Gastroesophageal sphincter (tissue), 4 donors: ENCODE data around the gene SUGCT. TPM values are rescaled to one million over a fixed set of nuclear protein-coding genes. Genes with fewer than 3 reads are reported as not detected.
A peak's percentile ranks its signal among the peaks of the same experiment; 100 is the strongest.

Source experiments
- ATAC-seq: fragments of 150-250 bp; one replicate; pipeline ENCODE4 v1.9.1; 2016; ENCODE audit warnings: mild to moderate bottlenecking, moderate library complexity
- H3K27ac ChIP-seq, 4 donors: fragments of 200-600 bp; sonication (generic) in 3 of 4; 1 replicate in 3 of 4; 2 replicates in 1 of 4; pipeline ENCODE4 v1.5.1; 2016 to 2019
- H3K27me3 ChIP-seq: fragments of 200-600 bp; sonication (generic); one replicate; pipeline ENCODE4 v1.5.1; 2019
- H3K36me3 ChIP-seq, 2 donors: fragments of 200-600 bp; sonication (generic); one replicate each; pipeline ENCODE4 v1.5.1; 2019; ENCODE audit warnings: control low read depth in 1 of 2
- H3K4me1 ChIP-seq, 3 donors: fragments of 200-600 bp; sonication (generic); 1 replicate in 2 of 3; 2 replicates in 1 of 3; pipeline ENCODE4 v1.5.1; 2016 to 2019; ENCODE audit warnings: control low read depth in 2 of 3
- H3K4me3 ChIP-seq, 2 donors: fragments of 200-600 bp; sonication (generic); one replicate each; pipeline ENCODE4 v1.5.1; 2019; ENCODE audit warnings: mild to moderate bottlenecking in 1 of 2, moderate library complexity in 1 of 2
- H3K9me3 ChIP-seq, 3 donors: fragments of 200-600 bp; sonication (generic); one replicate each; pipeline ENCODE4 v1.5.1; 2017 to 2019; ENCODE audit warnings: control low read depth in 2 of 3
- EP300 ChIP-seq: sonication (generic); formaldehyde crosslinking; IDR thresholded peaks from one replicate; pipeline ENCODE4 v1.6.1; 2017; ENCODE audit warnings: antibody characterized with exemption, mild to moderate bottlenecking
- POLR2A ChIP-seq, 2 donors: fragments of 450-650 bp; IDR thresholded peaks; one replicate each; pipeline ENCODE4 v1.6.1; 2017; ENCODE audit warnings: antibody characterized with exemption in 2 of 2, mild to moderate bottlenecking in 2 of 2, moderate library complexity in 1 of 2
- POLR2AphosphoS5 ChIP-seq: sonication (generic); formaldehyde crosslinking; IDR thresholded peaks from one replicate; pipeline ENCODE4 v1.6.1; 2017; ENCODE audit warnings: antibody characterized with exemption
- WGBS, 2 donors: methylation state at CpG; one replicate each; pipeline ENCODE4 v1.1.5; 2018; ENCODE audit warnings: low coverage in 1 of 2; 5-methylcytosine and 5-hydroxymethylcytosine counted together
- total RNA-seq, 4 donors: library from RNA; depleted of rRNA; stranded (reverse); fragments of >200 nt; gene quantifications; one replicate each; pipeline ENCODE4 v1.1.0, GENCODE V29; 2016
- TF ChIP-seq, protein P1 (sequence below), 4 experiments: fragments of 200-600 bp in 2 of 4; fragments of 450-650 bp in 2 of 4; sonication (generic) in 1 of 4; IDR thresholded peaks; one replicate each; pipeline ENCODE4 v1.5.1; 2017 to 2019; ENCODE audit warnings: antibody characterized with exemption in 4 of 4, mild to moderate bottlenecking in 2 of 4, moderate library complexity in 2 of 4

SUGCT gene
- total RNA-seq, 4 donors from 2014 or later: 1.2 to 17.3 (median 10.8) TPM

DNA sequence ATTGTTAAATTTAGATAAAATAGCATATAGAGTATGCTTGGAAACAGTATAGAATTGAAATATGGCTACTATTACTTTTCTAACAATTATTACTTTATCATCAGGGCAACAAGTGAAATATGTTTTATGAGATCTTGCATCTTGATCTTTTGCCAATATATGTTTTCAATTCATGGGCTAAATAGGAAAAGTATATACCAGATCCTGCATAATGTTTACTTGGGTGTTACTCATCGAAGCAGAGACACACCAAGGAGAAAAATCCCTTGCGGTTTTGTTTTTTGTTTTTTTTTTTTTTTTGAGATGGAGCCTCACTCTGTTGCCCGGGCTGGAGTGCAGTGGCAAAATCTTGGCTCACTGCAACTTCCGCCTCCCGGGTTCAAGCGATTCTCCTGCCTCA, 541.4 kb downstream of the SUGCT start:
- TF ChIP-seq, protein P1, sequence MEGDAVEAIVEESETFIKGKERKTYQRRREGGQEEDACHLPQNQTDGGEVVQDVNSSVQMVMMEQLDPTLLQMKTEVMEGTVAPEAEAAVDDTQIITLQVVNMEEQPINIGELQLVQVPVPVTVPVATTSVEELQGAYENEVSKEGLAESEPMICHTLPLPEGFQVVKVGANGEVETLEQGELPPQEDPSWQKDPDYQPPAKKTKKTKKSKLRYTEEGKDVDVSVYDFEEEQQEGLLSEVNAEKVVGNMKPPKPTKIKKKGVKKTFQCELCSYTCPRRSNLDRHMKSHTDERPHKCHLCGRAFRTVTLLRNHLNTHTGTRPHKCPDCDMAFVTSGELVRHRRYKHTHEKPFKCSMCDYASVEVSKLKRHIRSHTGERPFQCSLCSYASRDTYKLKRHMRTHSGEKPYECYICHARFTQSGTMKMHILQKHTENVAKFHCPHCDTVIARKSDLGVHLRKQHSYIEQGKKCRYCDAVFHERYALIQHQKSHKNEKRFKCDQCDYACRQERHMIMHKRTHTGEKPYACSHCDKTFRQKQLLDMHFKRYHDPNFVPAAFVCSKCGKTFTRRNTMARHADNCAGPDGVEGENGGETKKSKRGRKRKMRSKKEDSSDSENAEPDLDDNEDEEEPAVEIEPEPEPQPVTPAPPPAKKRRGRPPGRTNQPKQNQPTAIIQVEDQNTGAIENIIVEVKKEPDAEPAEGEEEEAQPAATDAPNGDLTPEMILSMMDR (IDR thresholded peaks at IDR 0.05): no peak
- no peak for TF ChIP-seq POLR2A (IDR thresholded peaks at IDR 0.05)
- no peak for TF ChIP-seq EP300
- no peak for TF ChIP-seq POLR2AphosphoS5
- WGBS, 2 donors: 86 to 95% methylated on average over 2 to 6 of the region's 6 CpGs
- no peak for ATAC-seq
- H3K9me3 ChIP-seq: no peaks in the 10 kb centered on the region
- H3K27ac ChIP-seq: no peak overlapping the region
- H3K4me3 ChIP-seq: no peak overlapping the region
- no peaks in the 10 kb centered on the region for H3K4me1 ChIP-seq
- H3K27me3 ChIP-seq: no peaks in the 10 kb centered on the region
- no peaks in the 10 kb centered on the region for H3K36me3 ChIP-seq

DNA sequence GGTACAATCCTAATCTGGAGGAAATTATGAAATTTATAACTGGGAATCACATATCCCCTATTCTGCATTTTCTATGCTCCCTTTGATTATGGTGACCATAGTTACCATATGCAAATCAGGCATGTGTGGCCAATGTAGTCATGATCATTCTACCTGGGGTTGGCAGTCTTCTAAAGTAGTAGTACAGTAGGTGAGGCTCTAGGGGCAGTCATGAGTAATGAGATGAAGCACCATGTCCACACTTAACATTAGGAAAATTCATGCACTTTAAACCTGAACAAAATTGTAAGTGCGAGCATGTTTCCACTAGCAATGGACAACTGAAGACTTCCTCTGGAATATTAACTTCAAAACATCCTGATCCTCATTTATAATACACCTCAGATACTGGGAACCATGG, 545.9 kb downstream of the SUGCT start:
- Histone ChIP-seq H3K36me3 (no peaks in the 10 kb centered on the region), H3K4me1 (peaks cover 0 to 21% (median 8%) of the 10 kb centered on the region in 3 donors), H3K9me3 (no peaks in the 10 kb centered on the region), H3K27ac (no peak overlapping the region), H3K27me3 (no peaks in the 10 kb centered on the region), H3K4me3 (no peak overlapping the region)
- TF ChIP-seq EP300: no peak
- TF ChIP-seq POLR2AphosphoS5: no peak
- TF ChIP-seq, protein P1 (IDR thresholded peaks at IDR 0.05): peak in 2 of 4 experiments; percentile 8 to 38
- WGBS, 2 donors: 80 to 100% methylated on average over 1 of the region's 1 CpG
- no peak for ATAC-seq

DNA sequence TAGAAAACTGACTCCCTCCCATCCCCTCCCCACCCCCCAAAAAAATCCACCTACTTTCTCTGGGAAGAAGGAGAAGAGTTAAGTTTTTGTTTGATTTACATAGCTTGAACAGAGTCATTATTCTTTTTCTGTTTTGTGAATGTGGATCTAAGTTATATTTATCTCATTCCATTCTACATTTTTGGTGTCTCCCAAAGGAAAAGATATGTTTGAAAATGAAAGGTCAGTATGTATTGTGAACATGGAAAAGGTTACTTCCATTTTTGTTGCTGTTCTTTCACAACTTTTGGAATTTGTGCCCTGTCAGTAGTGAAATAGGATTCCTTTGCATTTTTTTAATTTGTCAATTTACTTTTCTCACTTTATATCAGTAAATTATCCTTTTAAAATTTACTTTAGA, 547.9 kb downstream of the SUGCT start:
- TF ChIP-seq, protein P1 (IDR thresholded peaks at IDR 0.05): no peak
- TF ChIP-seq EP300 (no peak), POLR2AphosphoS5 (no peak), POLR2A (IDR thresholded peaks at IDR 0.05) (no peak)
- no peaks in the 10 kb centered on the region for H3K27me3 ChIP-seq
- H3K36me3 ChIP-seq: no peaks in the 10 kb centered on the region
- H3K9me3 ChIP-seq: no peaks in the 10 kb centered on the region
- ATAC-seq: no peak
- H3K4me3 ChIP-seq: no peak overlapping the region
- H3K27ac ChIP-seq: peak overlapping the region in 3 of 4 donors; percentile 34 to 59 (median 43)
- H3K4me1 ChIP-seq: peaks cover 0 to 21% (median 8%) of the 10 kb centered on the region in 3 donors

DNA sequence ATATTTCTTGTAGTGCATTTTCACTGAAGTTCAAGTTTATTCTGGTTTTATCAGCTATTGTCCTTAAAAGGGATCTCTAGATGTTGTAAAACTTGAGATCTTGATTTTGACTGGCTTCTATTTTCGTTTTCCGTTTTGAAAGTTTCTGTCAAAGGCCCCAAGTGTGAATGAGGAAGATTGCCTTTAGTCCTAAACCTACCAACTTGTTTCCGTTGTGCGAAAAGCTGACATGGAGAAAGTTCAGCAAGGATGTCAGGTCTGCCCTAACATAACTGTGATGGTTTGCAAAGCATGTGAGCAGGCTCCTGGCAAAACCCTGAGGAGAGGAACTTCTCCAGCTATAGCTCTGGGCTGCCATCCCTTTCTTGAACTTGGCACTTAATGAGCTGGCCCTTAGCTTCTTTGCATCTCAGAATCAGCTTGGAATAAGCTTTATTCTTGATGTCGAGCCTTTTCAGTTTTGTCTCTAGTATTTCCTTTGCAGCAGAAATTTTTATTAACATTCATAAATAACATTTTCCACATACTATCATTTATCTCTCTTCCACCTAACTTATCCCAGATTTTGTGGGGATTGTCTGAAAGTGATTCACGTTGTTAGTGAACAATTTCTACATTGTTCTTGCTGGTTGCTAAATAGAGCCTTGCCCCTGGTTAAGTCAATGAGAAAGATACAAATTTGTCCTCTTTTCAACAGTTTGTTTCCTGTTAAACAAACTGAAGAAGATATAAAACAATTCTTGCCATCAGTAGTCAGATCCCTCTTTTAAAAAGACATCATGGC, 559.4 kb downstream of the SUGCT start:
- H3K4me1 ChIP-seq: peaks cover 0 to 5% (median 0%) of the 10 kb centered on the region in 3 donors
- WGBS, 2 donors: 48 to 77% methylated on average over 6 of the region's 6 CpGs
- no peaks in the 10 kb centered on the region for H3K9me3 ChIP-seq
- TF ChIP-seq, protein P1 (IDR thresholded peaks at IDR 0.05): no peak
- TF ChIP-seq POLR2A (IDR thresholded peaks at IDR 0.05): no peak
- no peak for TF ChIP-seq EP300
- H3K27me3 ChIP-seq: no peaks in the 10 kb centered on the region
- no peaks in the 10 kb centered on the region for H3K36me3 ChIP-seq
- H3K27ac ChIP-seq: peak overlapping the region in 1 of 4 donors; percentile 36
- ATAC-seq: no peak
- H3K4me3 ChIP-seq: no peak overlapping the region

DNA sequence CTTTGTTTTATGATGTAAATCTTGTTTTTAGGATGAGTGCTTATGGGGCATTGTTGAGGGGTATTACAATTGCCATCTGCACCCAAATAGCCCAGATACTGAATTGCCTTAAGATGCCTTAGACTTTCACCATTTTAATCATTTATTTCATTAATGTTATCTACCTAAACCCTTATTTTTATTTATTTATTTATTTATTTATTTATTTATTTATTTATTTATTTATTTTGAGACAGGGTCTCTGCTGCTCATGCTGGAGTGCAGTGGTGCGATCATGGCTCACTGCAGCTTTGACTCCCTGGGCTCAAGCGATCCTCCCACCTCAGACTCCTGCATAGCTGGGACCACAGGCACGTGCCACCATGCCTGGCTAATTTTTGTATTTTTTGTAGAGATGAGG, 560.2 kb downstream of the SUGCT start:
- H3K27ac ChIP-seq: no peak overlapping the region

More for the DNA sequence above, 560.2 kb downstream of the SUGCT start:
- no peak for ATAC-seq
- Histone ChIP-seq H3K27me3 (no peaks in the 10 kb centered on the region), H3K4me1 (peaks cover 0 to 5% (median 0%) of the 10 kb centered on the region in 3 donors), H3K9me3 (no peaks in the 10 kb centered on the region), H3K4me3 (no peak overlapping the region), H3K36me3 (no peaks in the 10 kb centered on the region)
- WGBS, 2 donors: 95% methylated on average over 3 of the region's 3 CpGs; no CpG with 5 or more reads in 1 of the 2 donors
- TF ChIP-seq POLR2A (IDR thresholded peaks at IDR 0.05) (no peak), POLR2AphosphoS5 (no peak), EP300 (no peak)
- TF ChIP-seq, protein P1 (IDR thresholded peaks at IDR 0.05): no peak
